K562 (cell line): ENCODE data around the gene SGK1. TPM values are rescaled to one million over a fixed set of nuclear protein-coding genes. Genes with fewer than 3 reads are reported as not detected.
A peak's percentile ranks its signal among the peaks of the same experiment; 100 is the strongest.

Experiments used
- ATAC-seq: fragments of 200-7000 bp; cut with Tn5 transposase; 3 replicates; pipeline ENCODE4 v1.9.1; 2020; ENCODE audit warnings: moderate library complexity
- BruUV-seq: library from RNA; stranded (reverse); fragments of 400-500 nt; replicated peaks from 2 replicates; lab custom pipeline; 2021; lab: Mats Ljungman, UMichigan
- CTCF ChIA-PET: fragments of 300-600 bp; formaldehyde crosslinking; extraction: SDS; loops from one replicate; lab custom pipeline; 2021; ENCODE audit warnings: low intra/inter-chr PET ratio; lab: Yijun Ruan, JAX
- POLR2A ChIA-PET: fragments of 300-600, 350-650 bp; sonication (Branson Sonifier 250); formaldehyde crosslinking; extraction: SDS; loops from one replicate; lab custom pipeline; 2021; ENCODE audit warnings: antibody characterized with exemption, inconsistent platforms; lab: Yijun Ruan, JAX
- DNase-seq, 4 experiments: peaks; one replicate each; pipeline versions ENCODE4 v3.0.0 to v3.0.0-alpha.2; 2011 to 2018; ENCODE audit warnings: low spot score in 3 of 4, mixed read lengths in 3 of 4; ENCODE audit errors: extremely low read depth in 1 of 4
- FAIRE-seq: peaks from 2 replicates; lab custom pipeline; 2011; peaks lifted over from hg19 to GRCh38; lab: Jason Lieb, UNC
- H2AFZ ChIP-seq: 2 replicates; pipeline ENCODE4 v1.6.0; 2011; ENCODE audit warnings: low read depth, low read length, control low read depth, inconsistent platforms
- H3K27ac ChIP-seq: fragments of 200-600 bp; 3 replicates; pipeline ENCODE4 v1.8.0; 2011; ENCODE audit warnings: low read depth, mild to moderate bottlenecking, control low read depth, inconsistent platforms, low read length, moderate library complexity, mixed read lengths; ENCODE audit errors: extremely low read depth
- H3K27me3 ChIP-seq, 2 experiments: fragments of 300-600 bp in 1 of 2; 2 replicates in 1 of 2; 3 replicates in 1 of 2; pipeline versions ENCODE4 v1.6.0 to v1.8.0; 2011; ENCODE audit warnings: inconsistent platforms in 2 of 2, low read length in 2 of 2, mild to moderate bottlenecking in 1 of 2, mixed read lengths in 1 of 2, moderate library complexity in 1 of 2; ENCODE audit not compliant: control insufficient read depth in 2 of 2, insufficient read depth in 2 of 2
- H3K36me3 ChIP-seq: fragments of 300-600 bp; 3 replicates; pipeline ENCODE4 v1.8.0; 2011; ENCODE audit warnings: mild to moderate bottlenecking, low read length, inconsistent platforms; ENCODE audit not compliant: control insufficient read depth, insufficient read depth
- H3K4me1 ChIP-seq, 2 experiments: fragments of 200-600 bp in 1 of 2; replicated peaks in 1 of 2; 2 replicates in 1 of 2; 3 replicates in 1 of 2; pipeline versions ENCODE4 v1.5.1 to v1.8.0; 2011; ENCODE audit warnings: inconsistent platforms in 2 of 2, low read length in 2 of 2, mild to moderate bottlenecking in 1 of 2, mixed read lengths in 1 of 2, moderate library complexity in 1 of 2; ENCODE audit not compliant: control insufficient read depth in 2 of 2, insufficient read depth in 2 of 2
- H3K4me2 ChIP-seq: 2 replicates; pipeline ENCODE4 v1.6.1; 2011; ENCODE audit warnings: low read length, control low read depth, inconsistent platforms, mixed read lengths; ENCODE audit not compliant: insufficient read depth
- H3K4me3 ChIP-seq: fragments of 200-600 bp; sonication (generic), shearing (Covaris generic); 2 replicates; pipeline ENCODE4 v1.5.1; 2016; ENCODE audit warnings: control low read depth, inconsistent platforms
- H3K79me2 ChIP-seq: fragments of 200-600 bp; 3 replicates; pipeline ENCODE4 v1.8.0; 2011; ENCODE audit warnings: low read length, inconsistent platforms; ENCODE audit not compliant: control insufficient read depth, insufficient read depth
- H3K9ac ChIP-seq, 2 experiments: 2 replicates each; pipeline versions ENCODE4 v1.6.0 to v1.6.1; 2011; ENCODE audit warnings: low read depth in 2 of 2, low read length in 2 of 2, control low read depth in 1 of 2, inconsistent platforms in 1 of 2, mild to moderate bottlenecking in 1 of 2, mixed read lengths in 1 of 2; ENCODE audit not compliant: insufficient read depth in 1 of 2
- H3K9me1 ChIP-seq: one replicate; pipeline ENCODE4 v1.6.0; 2011; ENCODE audit warnings: inconsistent platforms, mild to moderate bottlenecking, low read length, moderate library complexity; ENCODE audit not compliant: control insufficient read depth, insufficient read depth
- H3K9me3 ChIP-seq: replicated peaks from 2 replicates; pipeline ENCODE4 v1.5.1; 2011; ENCODE audit warnings: low read depth, low read length, inconsistent platforms; ENCODE audit not compliant: control insufficient read depth, insufficient read depth
- H4K20me1 ChIP-seq: replicated peaks from 2 replicates; pipeline ENCODE4 v1.6.1; 2011; ENCODE audit warnings: low read length, inconsistent platforms, mixed read lengths; ENCODE audit not compliant: control insufficient read depth, insufficient read depth
- CREM ChIP-seq: IDR thresholded peaks from 2 replicates; pipeline ENCODE4 v1.6.1; 2014; ENCODE audit warnings: antibody characterized with exemption, low read depth
- ILK ChIP-seq: fragments of 450-650 bp; IDR thresholded peaks from 2 replicates; pipeline ENCODE4 v1.6.1; 2016; ENCODE audit warnings: missing genetic modification characterization, low read depth, mild to moderate bottlenecking, missing compliant biosample characterization, moderate library complexity, borderline replicate concordance
- MBD2 ChIP-seq: sonication (generic); IDR thresholded peaks from 2 replicates; pipeline ENCODE4 v1.6.1; 2016; ENCODE audit warnings: low read depth, borderline replicate concordance
- NCOA4 ChIP-seq: fragments of 450-650 bp; IDR thresholded peaks from 2 replicates; pipeline ENCODE4 v1.6.1; 2018; ENCODE audit warnings: mild to moderate bottlenecking; ENCODE audit not compliant: partially characterized antibody
- NR2C2 ChIP-seq, 2 experiments: fragments of 200-800 bp in 1 of 2; sonication (Bioruptor generic) in 1 of 2; sonication (generic) in 1 of 2; formaldehyde crosslinking in 1 of 2; IDR thresholded peaks; 2 replicates each; pipeline versions ENCODE4 v1.6.1 to v1.8.0; 2016 to 2022; ENCODE audit warnings: mild to moderate bottlenecking in 1 of 2, missing compliant biosample characterization in 1 of 2, missing genetic modification characterization in 1 of 2, missing genetic modification reagents in 1 of 2
- PTTG1 ChIP-seq: fragments of 450-650 bp; IDR thresholded peaks from 2 replicates; pipeline ENCODE4 v1.6.1; 2016; ENCODE audit warnings: low read depth, mild to moderate bottlenecking, missing genetic modification characterization, missing compliant biosample characterization
- WGBS: fragments of 100-300 bp; shearing (Covaris generic); methylation state at CpG from one replicate; pipeline ENCODE4 v1.1.6; 2016; ENCODE audit warnings: low coverage, mixed read lengths; ENCODE audit not compliant: insufficient coverage; ENCODE audit errors: missing lambda C conversion rate; 5-methylcytosine and 5-hydroxymethylcytosine counted together
- in situ Hi-C: fragments of 300-500 bp; cut with MboI; formaldehyde crosslinking; loops from 4 replicates; pipeline ENCODE4 v1.15.0; 2018; ENCODE audit warnings: inconsistent platforms, mixed read lengths
- intact Hi-C: fragments of 100-400 bp; cut with micrococcal nuclease; formaldehyde crosslinking; loops from 2 replicates; pipeline ENCODE4 v1.14.2; 2022
- polyA plus RNA-seq, 8 experiments: library from polyadenylated mRNA; depleted of rRNA in 4 of 8; stranded (reverse) in 5 of 8; unstranded in 3 of 8; fragments of >200 nt; fragmentation: Nextera tagmentation in 2 of 8; fragmentation: Illumina TruSeq in 1 of 8; extraction: Ambion mirVana in 2 of 8; extraction: Trizol in 1 of 8; gene quantifications; 2 replicates each; pipeline versions ENCODE4 v1.2.1 to v1.2.3, GENCODE V29; 2011 to 2014; ENCODE audit warnings: inconsistent platforms in 1 of 8, missing spikeins in 1 of 8
- total RNA-seq, 7 experiments: library from RNA; depleted of rRNA in 6 of 7; stranded (reverse); fragments of >200 nt in 6 of 7; fragmentation: Illumina TruSeq in 2 of 7; extraction: Trizol in 2 of 7; gene quantifications; 2 replicates each; pipeline versions ENCODE4 v1.2.1 to v1.2.3, GENCODE V29; 2011 to 2021; ENCODE audit warnings: low replicate concordance in 1 of 7
- TF ChIP-seq, protein P1 (sequence below): fragments of 250-450 bp; sonication (Bioruptor Pico); IDR thresholded peaks from 2 replicates; pipeline ENCODE4 v1.4.0; 2020
- TF ChIP-seq, protein P2 (sequence below): fragments of 450-650 bp; formaldehyde crosslinking; conservative IDR thresholded peaks from 2 replicates; pipeline ENCODE4 v1.4.0; 2022; ENCODE audit warnings: mild to moderate bottlenecking, missing genetic modification characterization
- TF ChIP-seq, protein P3 (sequence below): fragments of 250-450 bp; sonication (Bioruptor Pico); IDR thresholded peaks from 2 replicates; pipeline ENCODE4 v1.8.0; 2022; ENCODE audit warnings: moderate library complexity, mild to moderate bottlenecking, inconsistent platforms
- TF ChIP-seq, protein P4 (sequence below): IDR thresholded peaks from 2 replicates; pipeline ENCODE4 v1.6.1; 2016; ENCODE audit warnings: missing genetic modification characterization, missing compliant biosample characterization
- TF ChIP-seq, protein P5 (sequence below): fragments of 450-650 bp; IDR thresholded peaks from 2 replicates; pipeline ENCODE4 v1.6.1; 2016; ENCODE audit warnings: mild to moderate bottlenecking

SGK1 gene
- total and polyA plus RNA-seq, 9 of the 15 experiments (the other 6 are each of a cell fraction or from before 2014, with no cell fraction given): 3.5 to 7.2 (median 3.9) TPM

DNA sequence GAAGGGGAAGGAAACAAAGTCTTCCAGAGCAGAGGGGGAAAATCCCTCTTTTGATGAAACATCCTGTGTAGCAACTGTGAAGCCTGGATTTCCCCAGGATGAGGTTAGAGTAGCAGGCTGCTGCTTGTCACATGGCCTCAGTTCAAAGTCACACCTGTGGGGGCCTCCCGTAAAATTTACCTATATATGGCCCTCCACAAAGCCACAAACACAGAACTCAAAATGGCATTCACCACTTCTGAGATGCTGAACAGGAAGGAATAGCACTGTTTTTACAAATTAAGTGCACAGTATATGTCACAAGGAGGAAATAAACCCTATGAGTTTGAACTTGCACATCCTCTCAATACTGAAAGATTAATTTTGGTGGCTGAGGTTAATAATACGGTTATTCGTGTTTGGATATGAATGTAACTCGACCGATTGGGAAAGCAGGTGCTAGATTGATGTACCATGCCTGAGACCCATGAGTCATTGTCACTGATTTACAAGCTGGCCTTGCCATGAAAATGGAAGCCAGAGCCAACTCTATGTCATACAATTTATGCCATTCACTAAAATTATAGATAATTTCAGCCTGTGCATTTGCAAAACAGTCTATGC, 70.6 kb downstream of the SGK1 start (continued):
- TF ChIP-seq NR2C2 (CRISPR knock-in tag; IDR thresholded peaks at IDR 0.05) (no peak), NR2C2 (tag; IDR thresholded peaks at IDR 0.05) (no peak)

DNA sequence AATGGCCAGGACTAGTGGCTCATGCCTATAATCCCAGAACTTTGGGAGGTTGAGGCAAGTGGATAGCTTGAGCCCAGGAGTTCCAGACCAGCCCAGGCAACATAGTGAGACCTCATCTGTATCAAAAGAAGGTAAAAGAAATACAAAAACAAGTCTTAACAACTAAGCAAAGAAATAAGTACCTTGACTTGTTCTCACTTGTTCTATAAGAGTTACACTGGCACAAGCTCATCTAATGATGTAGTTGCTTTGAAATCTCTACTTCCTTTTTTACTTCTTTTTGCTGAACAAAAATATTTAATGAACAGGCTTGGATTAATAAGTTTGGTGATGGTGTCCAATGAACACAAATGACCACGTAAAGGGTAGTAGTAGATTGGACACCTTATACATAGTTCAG, 72.2 kb downstream of the SGK1 start:
- Histone ChIP-seq H3K36me3 (no peaks in the 10 kb centered on the region), H4K20me1 (no peaks in the 10 kb centered on the region), H3K9me3 (no peaks in the 10 kb centered on the region), H3K4me1 (no peaks in the 10 kb centered on the region), H3K9me1 (no peaks in the 10 kb centered on the region), H3K9ac (no peak overlapping the region), H3K4me3 (no peak overlapping the region), H3K4me2 (no peak overlapping the region), H3K27ac (no peak overlapping the region), H3K27me3 (no peaks in the 10 kb centered on the region), H2AFZ (0 out of 2 replicates have a peak overlapping the region, but pooled peaks have one; percentile 28), H3K79me2 (no peaks in the 10 kb centered on the region)
- CTCF ChIA-PET: no interaction called here
- TF ChIP-seq, protein P1, sequence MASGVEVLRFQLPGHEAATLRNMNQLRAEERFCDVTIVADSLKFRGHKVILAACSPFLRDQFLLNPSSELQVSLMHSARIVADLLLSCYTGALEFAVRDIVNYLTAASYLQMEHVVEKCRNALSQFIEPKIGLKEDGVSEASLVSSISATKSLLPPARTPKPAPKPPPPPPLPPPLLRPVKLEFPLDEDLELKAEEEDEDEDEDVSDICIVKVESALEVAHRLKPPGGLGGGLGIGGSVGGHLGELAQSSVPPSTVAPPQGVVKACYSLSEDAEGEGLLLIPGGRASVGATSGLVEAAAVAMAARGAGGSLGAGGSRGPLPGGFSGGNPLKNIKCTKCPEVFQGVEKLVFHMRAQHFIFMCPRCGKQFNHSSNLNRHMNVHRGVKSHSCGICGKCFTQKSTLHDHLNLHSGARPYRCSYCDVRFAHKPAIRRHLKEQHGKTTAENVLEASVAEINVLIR (CRISPR knock-in tag): no peak
- TF ChIP-seq ILK (no peak), NCOA4 (no peak), PTTG1 (no peak), MBD2 (no peak), CREM (no peak)
- TF ChIP-seq, protein P2, sequence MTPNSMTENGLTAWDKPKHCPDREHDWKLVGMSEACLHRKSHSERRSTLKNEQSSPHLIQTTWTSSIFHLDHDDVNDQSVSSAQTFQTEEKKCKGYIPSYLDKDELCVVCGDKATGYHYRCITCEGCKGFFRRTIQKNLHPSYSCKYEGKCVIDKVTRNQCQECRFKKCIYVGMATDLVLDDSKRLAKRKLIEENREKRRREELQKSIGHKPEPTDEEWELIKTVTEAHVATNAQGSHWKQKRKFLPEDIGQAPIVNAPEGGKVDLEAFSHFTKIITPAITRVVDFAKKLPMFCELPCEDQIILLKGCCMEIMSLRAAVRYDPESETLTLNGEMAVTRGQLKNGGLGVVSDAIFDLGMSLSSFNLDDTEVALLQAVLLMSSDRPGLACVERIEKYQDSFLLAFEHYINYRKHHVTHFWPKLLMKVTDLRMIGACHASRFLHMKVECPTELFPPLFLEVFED (CRISPR knock-in tag): no peak
- TF ChIP-seq, protein P3, sequence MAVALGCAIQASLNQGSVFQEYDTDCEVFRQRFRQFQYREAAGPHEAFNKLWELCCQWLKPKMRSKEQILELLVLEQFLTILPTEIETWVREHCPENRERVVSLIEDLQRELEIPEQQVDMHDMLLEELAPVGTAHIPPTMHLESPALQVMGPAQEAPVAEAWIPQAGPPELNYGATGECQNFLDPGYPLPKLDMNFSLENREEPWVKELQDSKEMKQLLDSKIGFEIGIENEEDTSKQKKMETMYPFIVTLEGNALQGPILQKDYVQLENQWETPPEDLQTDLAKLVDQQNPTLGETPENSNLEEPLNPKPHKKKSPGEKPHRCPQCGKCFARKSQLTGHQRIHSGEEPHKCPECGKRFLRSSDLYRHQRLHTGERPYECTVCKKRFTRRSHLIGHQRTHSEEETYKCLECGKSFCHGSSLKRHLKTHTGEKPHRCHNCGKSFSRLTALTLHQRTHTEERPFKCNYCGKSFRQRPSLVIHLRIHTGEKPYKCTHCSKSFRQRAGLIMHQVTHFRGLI (CRISPR knock-in tag): no peak
- TF ChIP-seq, protein P4, sequence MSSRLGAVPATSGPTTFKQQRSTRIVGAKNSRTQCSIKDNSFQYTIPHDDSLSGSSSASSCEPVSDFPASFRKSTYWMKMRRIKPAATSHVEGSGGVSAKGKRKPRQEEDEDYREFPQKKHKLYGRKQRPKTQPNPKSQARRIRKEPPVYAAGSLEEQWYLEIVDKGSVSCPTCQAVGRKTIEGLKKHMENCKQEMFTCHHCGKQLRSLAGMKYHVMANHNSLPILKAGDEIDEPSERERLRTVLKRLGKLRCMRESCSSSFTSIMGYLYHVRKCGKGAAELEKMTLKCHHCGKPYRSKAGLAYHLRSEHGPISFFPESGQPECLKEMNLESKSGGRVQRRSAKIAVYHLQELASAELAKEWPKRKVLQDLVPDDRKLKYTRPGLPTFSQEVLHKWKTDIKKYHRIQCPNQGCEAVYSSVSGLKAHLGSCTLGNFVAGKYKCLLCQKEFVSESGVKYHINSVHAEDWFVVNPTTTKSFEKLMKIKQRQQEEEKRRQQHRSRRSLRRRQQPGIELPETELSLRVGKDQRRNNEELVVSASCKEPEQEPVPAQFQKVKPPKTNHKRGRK (tag): no peak
- TF ChIP-seq, protein P5, sequence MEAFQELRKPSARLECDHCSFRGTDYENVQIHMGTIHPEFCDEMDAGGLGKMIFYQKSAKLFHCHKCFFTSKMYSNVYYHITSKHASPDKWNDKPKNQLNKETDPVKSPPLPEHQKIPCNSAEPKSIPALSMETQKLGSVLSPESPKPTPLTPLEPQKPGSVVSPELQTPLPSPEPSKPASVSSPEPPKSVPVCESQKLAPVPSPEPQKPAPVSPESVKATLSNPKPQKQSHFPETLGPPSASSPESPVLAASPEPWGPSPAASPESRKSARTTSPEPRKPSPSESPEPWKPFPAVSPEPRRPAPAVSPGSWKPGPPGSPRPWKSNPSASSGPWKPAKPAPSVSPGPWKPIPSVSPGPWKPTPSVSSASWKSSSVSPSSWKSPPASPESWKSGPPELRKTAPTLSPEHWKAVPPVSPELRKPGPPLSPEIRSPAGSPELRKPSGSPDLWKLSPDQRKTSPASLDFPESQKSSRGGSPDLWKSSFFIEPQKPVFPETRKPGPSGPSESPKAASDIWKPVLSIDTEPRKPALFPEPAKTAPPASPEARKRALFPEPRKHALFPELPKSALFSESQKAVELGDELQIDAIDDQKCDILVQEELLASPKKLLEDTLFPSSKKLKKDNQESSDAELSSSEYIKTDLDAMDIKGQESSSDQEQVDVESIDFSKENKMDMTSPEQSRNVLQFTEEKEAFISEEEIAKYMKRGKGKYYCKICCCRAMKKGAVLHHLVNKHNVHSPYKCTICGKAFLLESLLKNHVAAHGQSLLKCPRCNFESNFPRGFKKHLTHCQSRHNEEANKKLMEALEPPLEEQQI: no peak
- no TSS peak for BruUV-seq
- in situ Hi-C loops: no loop called here
- WGBS: 58% methylated on average over 1 of the region's 1 CpG
- intact Hi-C loops: no loop called here
- POLR2A ChIA-PET: no interaction called here
- no peak for DNase-seq
- no peak for ATAC-seq
- FAIRE-seq: no peak
